ENCODE data around the gene SHPK.

- TF ChIP-seq POLR2A (IDR thresholded peaks at IDR 0.05) (no peak), EP300 (IDR thresholded peaks at IDR 0.05) (no peak), POLR2AphosphoS5 (IDR thresholded peaks at IDR 0.05) (peak in 1 of 2 donors; percentile 17)
- TF ChIP-seq, protein P1, sequence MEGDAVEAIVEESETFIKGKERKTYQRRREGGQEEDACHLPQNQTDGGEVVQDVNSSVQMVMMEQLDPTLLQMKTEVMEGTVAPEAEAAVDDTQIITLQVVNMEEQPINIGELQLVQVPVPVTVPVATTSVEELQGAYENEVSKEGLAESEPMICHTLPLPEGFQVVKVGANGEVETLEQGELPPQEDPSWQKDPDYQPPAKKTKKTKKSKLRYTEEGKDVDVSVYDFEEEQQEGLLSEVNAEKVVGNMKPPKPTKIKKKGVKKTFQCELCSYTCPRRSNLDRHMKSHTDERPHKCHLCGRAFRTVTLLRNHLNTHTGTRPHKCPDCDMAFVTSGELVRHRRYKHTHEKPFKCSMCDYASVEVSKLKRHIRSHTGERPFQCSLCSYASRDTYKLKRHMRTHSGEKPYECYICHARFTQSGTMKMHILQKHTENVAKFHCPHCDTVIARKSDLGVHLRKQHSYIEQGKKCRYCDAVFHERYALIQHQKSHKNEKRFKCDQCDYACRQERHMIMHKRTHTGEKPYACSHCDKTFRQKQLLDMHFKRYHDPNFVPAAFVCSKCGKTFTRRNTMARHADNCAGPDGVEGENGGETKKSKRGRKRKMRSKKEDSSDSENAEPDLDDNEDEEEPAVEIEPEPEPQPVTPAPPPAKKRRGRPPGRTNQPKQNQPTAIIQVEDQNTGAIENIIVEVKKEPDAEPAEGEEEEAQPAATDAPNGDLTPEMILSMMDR (IDR thresholded peaks at IDR 0.05): no peak
Measured at GRCh38 chr17:3558603-3559269, 77.3 kb downstream of the SHPK start.

Measured in upper lobe of left lung (tissue), 4 donors.